ENCODE results near the gene POLR1G. TPM values are rescaled to one million over a fixed set of nuclear protein-coding genes. Genes with fewer than 3 reads are reported as not detected.

Gene POLR1G
- total RNA-seq, 4 donors from 2014 or later: 0.88 to 10.7 (median 2.5) TPM

DNA sequence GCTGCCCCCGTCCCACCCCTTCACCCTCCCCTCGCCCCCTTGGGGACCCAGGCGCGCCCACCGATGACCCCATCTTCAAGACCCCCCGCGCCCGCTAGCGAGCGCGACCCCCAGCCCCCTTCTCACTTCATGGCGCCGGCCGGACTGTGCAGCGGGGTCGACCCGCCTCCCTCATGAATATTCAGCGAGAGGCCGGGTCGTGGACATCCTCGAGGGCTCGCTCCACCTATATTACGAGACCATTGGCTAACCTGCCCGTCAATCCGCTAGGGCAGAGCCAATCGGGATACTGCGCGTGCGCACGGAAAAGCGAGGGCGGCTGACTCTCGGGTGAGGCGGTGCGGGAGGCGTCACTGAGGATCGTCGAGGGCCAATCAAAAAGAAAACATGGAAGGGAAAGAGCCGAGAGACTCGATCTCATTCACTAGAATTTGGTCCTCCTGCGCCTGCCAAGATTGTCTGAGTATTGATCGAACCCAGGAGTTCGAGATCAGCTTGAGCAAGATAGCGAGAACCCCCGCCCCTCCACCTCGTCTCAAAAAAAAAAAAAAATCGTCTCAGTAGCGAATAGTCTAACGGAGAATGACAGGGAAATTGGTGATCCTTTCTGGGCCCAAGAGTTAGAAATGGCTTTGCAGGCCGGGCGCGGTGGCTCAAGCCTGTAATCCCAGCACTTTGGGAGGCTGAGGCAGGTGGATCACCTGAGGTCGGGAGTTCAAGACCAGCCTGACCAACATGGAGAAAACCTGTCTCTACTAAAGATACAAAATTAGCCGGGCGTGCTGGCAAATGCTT, 35.8 kb upstream of the POLR1G start, which contains the start of gene ERCC2:
TSS of gene ERCC2 (minus strand) at position 164 of the 795 bp plus-strand sequence. CDS start at position 131, 33 bp downstream.
- TF ChIP-seq CTCF (IDR thresholded peaks at IDR 0.05) (no peak), POLR2A (IDR thresholded peaks at IDR 0.05) (no peak)
- Histone ChIP-seq H3K27ac (peak within 1 kb of the TSS; percentile 58 to 82 (median 69)), H3K4me3 (peak within 1 kb of the TSS; percentile 62 to 96 (median 83)), H3K27me3 (no peaks in the 10 kb centered on the region), H3K4me1 (peaks cover 0 to 12% (median 0%) of the 10 kb centered on the region in 4 donors), H3K36me3 (no peaks in the 10 kb centered on the region), H3K9me3 (no peaks in the 10 kb centered on the region)
- peak; percentile 98 to 100 (median 99) for DNase-seq

- no peak overlapping the region for H3K27ac ChIP-seq
- no peak overlapping the region for H3K4me3 ChIP-seq
- H3K27me3 ChIP-seq: no peaks in the 10 kb centered on the region
- TF ChIP-seq CTCF (IDR thresholded peaks at IDR 0.05) (no peak), POLR2A (IDR thresholded peaks at IDR 0.05) (no peak)
- H3K4me1 ChIP-seq: peaks cover 0 to 2% (median 0%) of the 10 kb centered on the region in 4 donors
- H3K9me3 ChIP-seq: no peaks in the 10 kb centered on the region
- H3K36me3 ChIP-seq: no peaks in the 10 kb centered on the region
- no peak for DNase-seq
Observed at GRCh38 chr19:45376045-45376724, 30.3 kb upstream of the POLR1G start.

DNA sequence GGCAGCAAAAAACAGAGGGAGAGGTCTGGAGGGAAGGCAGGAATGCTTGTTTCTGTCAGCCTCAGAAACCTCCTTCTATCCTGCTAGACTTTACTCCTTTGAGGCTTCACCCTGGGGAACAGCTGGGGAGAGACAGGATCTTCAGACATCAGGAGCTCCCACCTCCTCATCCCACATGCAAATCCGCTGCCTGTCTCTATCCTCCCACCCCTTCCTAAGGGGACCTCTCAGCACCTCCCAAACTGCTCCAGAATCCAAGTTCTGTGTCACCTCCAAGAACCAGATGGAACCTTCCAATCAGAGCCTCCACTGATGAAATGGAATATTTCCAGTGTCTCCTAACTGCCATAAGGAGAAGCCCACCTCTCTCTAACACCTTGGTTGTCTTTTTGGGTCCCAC, 26.3 kb upstream of the POLR1G start:
- TF ChIP-seq POLR2A (IDR thresholded peaks at IDR 0.05) (no peak), CTCF (IDR thresholded peaks at IDR 0.05) (no peak)
- H3K4me1 ChIP-seq: no peaks in the 10 kb centered on the region
- H3K4me3 ChIP-seq: no peak overlapping the region
- peaks cover 0 to 4% of the 10 kb centered on the region in 2 donors for H3K27me3 ChIP-seq
- H3K27ac ChIP-seq: no peak overlapping the region
- no peak for DNase-seq
- no peaks in the 10 kb centered on the region for H3K36me3 ChIP-seq
- H3K9me3 ChIP-seq: no peaks in the 10 kb centered on the region

GRCh38 chr19:45382426-45382825, 24.0 kb upstream of the POLR1G start:
- Histone ChIP-seq H3K9me3 (no peaks in the 10 kb centered on the region), H3K4me3 (no peak overlapping the region)
- DNase-seq: no peak

DNA sequence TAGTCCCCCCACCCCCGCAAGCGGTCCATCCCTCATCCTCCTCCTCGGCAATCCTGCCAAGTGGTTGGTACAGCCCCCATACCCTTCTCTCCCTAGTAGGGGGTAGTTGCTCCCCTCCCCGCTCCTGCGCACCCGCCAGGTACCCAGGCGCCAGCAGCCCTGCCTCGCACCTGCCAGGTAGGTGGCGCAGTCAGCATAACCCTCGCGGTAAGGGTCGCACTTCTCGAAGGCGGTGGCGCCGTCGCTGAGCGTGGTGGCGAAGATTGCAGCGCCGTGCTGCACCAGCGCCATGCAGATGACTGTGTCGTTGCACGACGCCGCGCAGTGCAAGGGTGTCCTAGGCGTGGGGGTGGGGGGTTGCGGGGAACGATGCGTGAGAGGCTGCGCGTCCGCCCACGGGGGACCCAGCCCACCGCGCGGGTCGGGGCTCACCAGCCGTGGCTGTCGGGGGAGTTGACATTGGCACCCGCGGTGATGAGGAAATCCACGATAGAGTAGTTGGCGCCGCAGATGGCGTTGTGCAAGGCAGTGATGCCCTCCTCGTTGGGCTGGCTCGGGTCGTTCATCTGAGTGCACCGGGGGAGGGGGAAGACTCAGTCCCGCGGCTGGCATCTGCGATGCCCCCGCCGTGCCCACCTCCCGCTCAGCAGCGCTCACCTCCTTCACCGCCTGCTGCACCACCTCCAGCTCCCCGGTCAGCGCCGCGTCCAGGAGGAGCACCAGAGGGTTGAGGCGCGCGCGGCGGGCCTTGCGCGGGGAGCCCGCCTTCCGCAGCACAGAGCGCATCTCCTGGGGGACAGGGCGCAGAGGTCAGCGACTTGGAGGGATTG, 20.8 kb upstream of the POLR1G start:
- Histone ChIP-seq H3K36me3 (no peaks in the 10 kb centered on the region), H3K9me3 (no peaks in the 10 kb centered on the region), H3K27me3 (peaks cover 0 to 17% of the 10 kb centered on the region in 2 donors), H3K4me1 (no peaks in the 10 kb centered on the region), H3K4me3 (no peak overlapping the region), H3K27ac (no peak overlapping the region)
- TF ChIP-seq POLR2A (IDR thresholded peaks at IDR 0.05) (no peak), CTCF (IDR thresholded peaks at IDR 0.05) (no peak)
- DNase-seq: no peak

More at GRCh38 chr19:45382426-45382825, 24.0 kb upstream of the POLR1G start:
- no peak overlapping the region for H3K27ac ChIP-seq
- H3K36me3 ChIP-seq: no peaks in the 10 kb centered on the region
- H3K27me3 ChIP-seq: peaks cover 0 to 17% of the 10 kb centered on the region in 2 donors
- no peak for TF ChIP-seq POLR2A (IDR thresholded peaks at IDR 0.05)
- H3K4me1 ChIP-seq: no peaks in the 10 kb centered on the region

All from Peyer's patch (tissue), 4 donors.